Renal cortex interstitium (tissue), 11 donors: Measurements from ENCODE around the gene DPYSL4. TPM values are rescaled to one million over a fixed set of nuclear protein-coding genes. Genes with fewer than 3 reads are reported as not detected.
"Not testable (repeated sequence)": the region's sequence is repeated elsewhere in the genome, so short reads cannot be mapped to it uniquely, and the experiment has no call there.

Experiments used
- DNase-seq, 11 donors: peaks; one replicate each; pipeline ENCODE4 v3.0.0-alpha.2; 2013; ENCODE audit warnings: low read depth in 9 of 11, low spot score in 4 of 11; ENCODE audit errors: extremely low read depth in 1 of 11
- polyA plus RNA-seq, 3 donors: library from polyadenylated mRNA; unstranded; fragments of 120-200 nt; gene quantifications; one replicate each; pipeline ENCODE4 v1.2.1, GENCODE V29; 2013; ENCODE audit not compliant: insufficient read length in 3 of 3

Gene DPYSL4
- polyA plus RNA-seq, 3 donors = 13.6 to 22.5 (median 15.0) TPM

DNA sequence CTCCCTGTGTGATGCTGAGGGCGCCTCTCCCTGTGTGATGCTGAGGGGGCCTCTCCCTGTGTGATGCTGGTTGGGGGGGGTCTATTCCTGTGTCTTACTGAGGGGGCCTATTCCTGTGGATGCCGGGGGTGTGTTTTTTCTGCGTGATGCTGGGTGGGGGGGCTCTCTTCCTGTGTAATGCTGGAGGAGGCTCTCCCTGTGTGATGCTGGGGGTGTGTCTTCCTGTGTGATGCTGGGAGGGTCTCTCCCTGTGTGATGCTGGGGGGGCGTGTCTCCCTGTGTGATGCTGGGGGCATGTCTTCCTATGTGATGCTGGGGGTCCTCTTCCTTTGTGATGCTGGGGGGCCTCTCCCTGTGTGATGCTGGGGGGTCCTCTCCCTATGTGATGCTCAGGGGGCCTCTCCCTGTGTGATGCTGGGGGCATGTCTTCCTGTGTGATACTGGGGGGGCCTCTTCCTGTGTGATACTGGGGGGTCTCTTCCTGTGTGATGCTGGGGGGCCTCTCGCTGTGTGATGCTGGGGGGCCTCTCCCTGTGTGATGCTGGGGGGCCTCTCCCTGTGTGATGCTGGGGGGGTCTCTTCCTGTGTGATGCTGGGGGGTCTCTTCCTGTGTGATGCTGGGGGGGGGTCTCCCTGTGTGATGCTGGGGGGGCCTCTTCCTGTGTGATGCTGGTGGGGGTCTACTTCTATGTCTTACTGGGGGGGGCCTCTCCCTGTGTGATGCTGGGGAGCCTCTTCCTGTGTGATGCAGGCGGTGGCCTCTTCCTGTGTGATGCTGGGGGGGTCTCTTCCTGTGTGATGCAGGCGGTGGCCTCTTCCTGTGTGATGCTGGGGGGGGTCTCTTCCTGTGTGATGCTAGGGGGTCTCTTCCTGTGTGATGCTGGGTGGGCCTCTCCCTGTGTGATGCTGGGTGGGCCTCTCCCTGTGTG is 27.2 kb upstream of the DPYSL4 start:
- not testable (repeated sequence) for DNase-seq

DNA sequence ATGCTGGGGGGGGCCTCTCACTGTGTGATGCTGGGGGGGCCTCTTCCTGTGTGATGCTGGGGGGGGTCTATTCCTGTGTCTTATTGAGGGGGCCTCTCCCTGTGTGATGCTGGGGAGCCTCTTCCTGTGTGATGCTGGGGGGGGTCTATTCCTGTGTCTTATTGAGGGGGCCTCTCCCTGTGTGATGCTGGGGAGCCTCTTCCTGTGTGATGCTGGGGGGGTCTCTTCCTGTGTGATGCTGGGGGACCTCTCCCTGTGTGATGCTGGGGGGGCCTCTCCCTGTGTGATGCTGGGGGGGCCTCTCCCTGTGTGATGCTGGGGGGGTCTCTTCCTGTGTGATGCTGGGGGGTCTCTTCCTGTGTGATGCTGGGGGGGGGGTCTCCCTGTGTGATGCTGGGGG is 26.5 kb upstream of the DPYSL4 start:
- DNase-seq = not testable (repeated sequence)

DNA sequence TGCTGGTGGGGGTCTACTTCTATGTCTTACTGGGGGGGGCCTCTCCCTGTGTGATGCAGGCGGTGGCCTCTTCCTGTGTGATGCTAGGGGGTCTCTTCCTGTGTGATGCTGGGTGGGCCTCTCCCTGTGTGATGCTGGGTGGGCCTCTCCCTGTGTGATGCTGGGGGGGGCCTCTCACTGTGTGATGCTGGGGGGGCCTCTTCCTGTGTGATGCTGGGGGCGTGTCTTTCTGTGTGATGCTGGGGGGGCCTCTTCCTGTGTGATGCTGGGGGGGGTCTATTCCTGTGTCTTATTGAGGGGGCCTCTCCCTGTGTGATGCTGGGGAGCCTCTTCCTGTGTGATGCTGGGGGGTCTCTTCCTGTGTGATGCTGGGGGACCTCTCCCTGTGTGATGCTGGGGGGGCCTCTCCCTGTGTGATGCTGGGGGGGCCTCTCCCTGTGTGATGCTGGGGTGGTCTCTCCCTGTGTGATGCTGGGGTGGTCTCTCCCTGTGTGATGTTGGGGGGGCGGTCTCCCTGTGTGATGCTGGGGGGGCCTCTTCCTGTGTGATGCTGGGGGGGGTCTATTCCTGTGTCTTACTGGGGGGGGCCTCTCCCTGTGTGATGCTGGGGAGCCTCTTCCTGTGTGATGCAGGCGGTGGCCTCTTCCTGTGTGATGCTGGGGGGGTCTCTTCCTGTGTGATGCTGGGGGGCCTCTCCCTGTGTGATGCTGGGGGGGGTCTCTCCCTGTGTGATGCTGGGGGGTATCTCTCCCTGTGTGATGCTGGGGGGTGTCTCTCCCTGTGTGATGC is 25.7 kb upstream of the DPYSL4 start:
- not testable (repeated sequence) for DNase-seq

DNA sequence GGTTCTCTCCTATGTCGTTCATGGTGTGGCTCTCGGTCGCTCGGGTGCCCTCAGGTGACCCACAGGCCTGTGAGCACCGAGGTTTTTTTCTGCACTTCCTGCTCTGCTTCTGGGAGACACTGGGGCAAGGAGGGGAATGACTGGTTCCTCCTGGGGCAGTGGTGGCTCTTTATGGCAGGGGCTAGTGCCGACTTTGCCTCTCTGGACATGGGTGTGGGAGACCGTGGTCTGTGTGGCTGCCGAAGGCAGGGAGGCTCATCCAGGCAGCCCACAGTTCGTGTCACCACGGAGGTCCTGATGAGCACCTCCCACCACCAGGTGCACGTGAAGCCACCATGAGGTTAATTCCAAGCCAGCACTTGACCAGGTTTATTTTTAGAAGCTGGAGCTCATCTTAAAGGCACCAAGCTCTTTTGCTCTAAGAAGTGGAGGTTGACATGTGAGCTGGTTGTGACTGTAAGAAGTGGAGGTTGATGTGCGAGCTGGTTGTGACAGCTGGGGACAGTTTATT is 24.7 kb upstream of the DPYSL4 start:
- DNase-seq = no peak

DNA sequence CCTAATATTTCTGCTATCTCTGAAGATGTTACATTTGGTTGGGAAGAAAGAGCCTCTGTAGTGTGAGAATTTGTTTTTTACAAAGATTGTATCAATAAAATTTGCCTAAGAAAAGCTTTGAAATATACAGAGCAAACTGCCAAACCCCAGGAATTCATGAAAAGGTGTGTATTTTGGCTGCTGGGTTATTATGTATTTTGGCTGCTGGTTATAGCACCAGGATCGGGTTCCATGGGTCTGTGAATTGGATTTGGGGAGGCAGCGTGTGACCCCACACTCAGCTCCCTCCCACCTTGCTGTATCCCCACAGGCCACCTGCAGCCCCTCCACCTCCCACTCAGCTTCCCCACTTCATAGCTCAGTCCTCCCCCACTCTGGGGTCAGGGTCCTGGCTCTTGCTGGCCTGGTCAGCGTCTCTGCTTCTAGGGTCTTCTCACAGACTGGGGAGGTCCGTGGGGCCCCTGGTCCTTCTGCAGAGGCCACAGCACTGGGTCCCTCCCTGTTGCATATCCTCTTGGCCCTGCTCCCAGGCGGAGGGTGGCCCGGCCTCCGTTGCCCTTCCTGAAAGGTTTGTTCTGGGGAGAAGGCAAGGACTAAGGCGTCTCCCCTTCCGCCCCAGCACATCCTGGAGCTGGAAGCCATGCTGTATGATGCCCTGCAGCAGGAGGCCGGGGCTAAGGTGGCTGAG is 24.0 kb upstream of the DPYSL4 start:
- no peak for DNase-seq

DNA sequence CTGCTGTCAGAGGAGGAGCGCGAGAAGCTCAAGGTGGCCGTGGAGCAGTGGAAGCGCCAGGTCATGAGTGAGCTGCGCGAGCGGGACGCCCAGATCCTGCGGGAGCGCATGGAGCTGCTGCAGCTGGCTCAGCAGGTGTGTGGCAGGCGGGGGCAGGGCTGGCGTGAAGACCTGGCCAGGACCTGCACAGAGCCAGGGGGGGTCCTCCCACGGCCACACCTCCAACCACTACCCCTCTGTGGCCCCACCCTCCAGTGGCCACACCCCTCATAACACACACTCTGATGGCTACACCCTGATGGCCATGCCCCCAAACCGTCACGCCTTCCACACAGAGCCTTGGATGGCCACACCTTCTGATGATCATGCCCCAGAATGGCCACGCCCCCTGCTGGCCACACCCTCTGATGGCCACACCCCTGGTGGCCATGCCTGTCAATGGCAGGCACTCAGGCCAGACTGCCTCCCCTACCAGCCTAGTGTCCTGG is 23.4 kb upstream of the DPYSL4 start:
- DNase-seq = no peak

DNA sequence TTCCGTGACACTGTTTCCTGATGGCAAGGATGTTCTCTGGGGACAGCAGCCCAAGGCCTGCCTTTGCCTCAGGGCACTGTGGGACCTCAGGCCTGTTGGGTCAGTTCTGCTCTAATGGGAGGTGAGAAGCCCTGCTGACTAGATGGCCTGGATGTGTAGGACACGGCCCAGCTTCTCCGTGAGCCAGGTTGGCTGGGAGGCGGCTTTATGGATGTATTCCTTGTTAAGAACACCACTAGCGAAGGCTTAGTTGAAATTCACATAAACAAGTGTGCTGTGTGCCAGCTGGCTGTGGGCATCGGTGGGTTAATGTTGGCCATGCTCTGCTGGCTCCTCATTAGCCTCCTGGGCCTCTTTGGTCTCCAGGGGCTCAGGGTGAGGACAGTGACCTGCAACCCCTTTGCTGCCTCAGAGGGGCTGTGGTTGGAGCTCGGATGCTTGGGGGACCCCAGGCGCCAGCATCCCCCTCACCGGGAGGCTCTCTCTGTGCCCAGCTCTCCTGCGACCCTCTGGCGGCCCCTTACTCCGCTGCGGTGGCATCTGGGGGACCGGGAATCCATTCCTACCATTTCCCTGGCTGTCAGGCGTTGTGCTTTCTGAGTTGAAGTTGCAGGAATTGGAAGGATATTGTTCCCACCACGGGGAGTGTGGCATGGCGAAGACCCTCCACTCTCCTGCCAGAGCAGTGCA is 22.8 kb upstream of the DPYSL4 start:
- no peak for DNase-seq

DNA sequence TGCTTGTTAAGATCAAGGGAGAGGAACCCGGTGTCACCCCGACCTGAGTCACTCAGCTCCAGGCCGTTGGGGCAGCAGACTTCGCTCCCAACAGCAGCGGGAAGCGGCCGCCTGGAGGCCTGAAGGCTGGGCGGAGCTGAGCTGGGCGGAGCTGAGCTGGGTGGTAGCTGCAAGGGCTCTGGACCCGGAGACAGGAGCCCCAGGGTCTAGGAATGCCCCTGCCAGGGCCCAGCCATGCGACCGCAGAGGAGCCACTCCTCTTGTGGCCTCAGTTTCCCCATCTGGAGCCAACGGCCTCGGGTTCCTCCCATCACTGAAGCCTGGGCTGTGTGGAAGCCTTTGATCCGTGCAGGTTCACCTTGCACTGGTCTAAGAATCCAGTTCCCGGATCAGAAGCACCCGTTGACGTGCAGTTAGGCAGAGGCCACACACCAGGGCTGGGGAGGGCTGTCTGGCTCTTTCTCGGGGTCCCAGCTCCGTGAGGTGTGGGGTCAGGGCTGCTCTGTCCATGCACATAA is 21.9 kb upstream of the DPYSL4 start:
- DNase-seq = no peak

DNA sequence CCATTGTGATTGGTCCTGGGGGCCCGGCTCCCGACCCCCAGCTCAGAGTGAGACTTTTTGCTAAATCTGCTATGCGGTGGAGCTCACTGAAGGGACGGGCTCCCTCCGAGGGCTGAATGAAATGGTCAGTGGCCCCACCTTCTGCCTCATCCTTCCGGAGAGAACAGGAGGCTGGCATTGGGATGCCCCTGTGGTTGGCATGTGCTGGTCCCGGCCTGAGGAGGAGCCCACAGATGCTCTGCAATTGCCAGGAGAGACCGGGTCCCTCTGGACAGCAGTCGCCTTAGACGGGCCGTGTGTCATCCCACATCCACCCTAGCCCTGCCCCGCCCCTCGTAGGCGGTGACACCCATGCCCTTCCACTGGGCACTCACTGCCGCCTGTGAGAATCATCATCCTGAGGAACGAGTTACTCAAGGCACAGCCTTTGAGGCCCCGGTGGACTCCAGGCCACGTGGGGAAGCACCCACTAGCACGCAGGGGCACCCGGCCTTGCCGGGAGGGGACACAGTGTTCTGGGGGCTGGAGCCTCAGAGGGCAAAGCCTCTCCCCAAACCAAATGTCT is 21.2 kb upstream of the DPYSL4 start:
- DNase-seq = no peak

DNA sequence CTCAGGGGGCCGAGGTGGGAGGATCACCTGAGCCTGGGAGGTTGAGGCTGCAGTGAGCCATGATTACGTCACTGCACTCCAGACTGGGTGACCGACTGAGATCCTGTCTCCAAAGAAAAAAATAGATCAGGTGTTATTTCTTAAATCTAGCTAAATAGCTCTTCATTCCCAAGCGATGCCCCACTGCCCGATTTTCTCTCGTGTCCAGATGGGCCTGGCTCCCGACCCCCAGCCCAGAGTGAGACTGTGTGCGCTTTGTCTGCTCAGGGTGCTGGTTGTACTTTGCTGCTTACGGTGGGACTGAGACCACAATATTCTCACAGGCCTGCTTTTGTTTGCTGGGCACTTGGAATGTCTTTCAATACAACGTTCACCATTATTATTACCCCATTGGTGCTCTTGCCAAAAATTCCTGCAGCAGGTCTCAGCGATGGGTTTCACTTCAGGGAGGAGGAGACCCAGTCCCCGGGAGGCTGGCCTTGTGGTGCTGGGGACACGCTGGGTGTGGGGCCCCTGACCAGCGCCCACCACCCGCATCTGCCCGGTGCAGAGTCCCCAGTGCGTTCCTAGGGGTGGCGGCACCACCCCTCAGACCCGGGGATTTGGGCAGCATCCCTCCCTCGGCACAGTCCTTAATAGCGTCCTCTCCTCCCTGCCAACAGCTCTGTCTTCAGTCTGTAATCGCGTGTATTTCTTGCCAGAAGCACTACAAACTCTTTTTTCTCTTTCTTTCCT is 20.4 kb upstream of the DPYSL4 start:
- no peak for DNase-seq

DNA sequence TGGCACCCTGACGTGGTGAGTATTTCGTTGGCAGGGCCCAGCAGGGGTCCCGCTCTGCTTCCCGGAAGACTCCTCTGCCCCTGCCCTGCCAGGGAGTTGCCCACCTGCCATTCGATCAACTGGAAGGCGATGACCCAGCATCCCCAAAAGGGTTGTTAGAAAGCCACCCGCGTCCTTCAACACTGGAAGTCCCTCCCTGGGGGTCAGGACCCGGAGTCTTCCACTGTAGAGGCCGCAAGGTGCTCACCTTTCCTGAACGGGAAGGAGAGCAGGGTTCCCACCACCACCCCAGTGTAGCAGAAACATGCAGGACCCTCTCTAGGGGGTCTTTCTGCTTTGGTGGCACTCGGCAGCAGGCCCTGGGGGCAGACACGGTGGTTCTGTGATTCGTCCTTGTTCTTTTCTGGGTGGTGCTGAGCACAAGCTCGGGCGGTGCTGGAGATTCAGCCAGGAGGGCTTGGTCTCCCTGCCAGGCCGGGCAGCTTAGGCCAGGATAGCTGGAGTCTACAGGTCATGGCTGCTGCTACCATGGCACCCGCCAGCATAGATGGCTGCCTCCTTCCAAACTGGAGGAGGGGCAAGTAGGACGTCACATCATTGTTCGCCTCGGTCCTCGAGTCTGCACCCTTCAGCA is 19.6 kb upstream of the DPYSL4 start:
- DNase-seq = no peak

DNA sequence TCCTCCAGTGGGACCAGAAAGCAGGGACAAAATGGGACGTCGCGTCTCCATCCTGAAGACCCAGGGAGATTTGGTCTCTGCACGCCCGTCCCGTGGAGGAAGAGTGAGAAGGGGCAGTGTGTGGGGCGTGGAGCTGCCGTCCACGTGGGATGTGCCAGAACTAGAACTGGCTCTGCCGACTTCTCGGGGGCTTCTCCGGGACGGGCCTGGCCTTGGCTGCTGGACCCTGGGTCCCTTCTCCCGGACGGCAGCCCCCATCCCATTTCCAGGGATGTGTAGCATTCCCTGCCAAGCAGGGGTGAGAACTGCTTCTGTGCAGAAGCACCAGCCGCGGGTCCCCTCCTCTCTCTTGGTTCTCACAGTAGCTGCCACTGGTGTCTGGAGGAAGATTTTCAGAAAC is 18.8 kb upstream of the DPYSL4 start:
- DNase-seq = no peak

DNA sequence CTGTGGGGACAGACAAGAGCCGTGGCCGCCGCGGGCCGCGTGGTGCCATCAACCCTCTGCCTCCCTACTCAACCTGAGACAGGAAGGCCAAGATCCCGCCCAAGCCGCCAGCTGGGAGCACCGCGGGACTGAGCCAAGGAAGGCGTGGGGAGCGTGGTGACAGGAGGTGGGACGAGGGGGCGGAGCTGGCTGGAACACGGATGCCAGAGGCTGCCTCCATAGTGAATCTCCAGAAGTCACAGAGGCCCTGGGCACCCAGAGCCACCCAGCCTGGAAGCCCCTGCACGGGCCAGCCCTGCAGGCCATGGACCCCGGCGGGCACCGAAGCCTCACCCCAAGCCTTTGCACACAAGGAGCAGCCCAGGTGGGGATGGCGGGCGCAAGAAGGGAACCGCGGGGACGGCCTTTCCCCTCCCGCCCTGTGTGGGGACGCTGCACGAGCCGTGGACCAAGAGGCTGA is 18.1 kb upstream of the DPYSL4 start:
- DNase-seq = no peak

DNA sequence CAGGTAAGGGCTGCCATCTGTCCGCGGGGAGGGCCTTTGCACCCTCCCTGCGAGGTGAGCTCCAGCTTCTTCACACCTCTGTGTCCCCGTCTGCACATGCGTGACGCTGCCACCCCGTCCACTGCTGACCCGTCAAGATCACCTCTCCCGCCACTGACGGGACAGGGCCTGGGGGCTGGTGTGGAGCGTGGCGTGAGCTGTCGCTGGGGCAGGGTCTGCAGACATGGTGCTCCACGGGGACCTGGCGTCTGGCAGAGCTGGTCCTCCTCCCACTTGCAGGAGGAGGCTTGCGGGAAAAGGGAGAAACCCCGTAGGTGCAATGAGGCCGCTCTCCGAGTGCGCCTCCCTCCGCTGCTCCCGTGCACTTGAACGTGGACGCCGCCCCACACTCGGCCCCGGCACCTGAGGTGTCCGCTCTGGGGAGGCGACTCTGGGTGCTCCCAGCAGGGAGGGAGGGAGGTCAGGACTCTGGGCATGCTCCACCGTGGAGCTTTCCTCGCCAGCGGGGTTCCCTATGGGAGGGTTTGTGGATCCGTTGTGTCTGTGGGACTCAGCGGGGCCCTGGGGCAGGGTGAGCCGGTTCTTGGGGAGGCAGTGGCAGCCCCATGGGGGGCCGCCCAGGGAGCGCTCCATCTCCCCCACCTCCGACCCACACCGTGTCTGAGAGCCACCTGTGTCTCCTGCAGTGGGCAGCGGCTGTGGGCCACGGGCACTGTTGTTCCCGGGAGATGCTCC is 17.6 kb upstream of the DPYSL4 start:
- DNase-seq = no peak

DNA sequence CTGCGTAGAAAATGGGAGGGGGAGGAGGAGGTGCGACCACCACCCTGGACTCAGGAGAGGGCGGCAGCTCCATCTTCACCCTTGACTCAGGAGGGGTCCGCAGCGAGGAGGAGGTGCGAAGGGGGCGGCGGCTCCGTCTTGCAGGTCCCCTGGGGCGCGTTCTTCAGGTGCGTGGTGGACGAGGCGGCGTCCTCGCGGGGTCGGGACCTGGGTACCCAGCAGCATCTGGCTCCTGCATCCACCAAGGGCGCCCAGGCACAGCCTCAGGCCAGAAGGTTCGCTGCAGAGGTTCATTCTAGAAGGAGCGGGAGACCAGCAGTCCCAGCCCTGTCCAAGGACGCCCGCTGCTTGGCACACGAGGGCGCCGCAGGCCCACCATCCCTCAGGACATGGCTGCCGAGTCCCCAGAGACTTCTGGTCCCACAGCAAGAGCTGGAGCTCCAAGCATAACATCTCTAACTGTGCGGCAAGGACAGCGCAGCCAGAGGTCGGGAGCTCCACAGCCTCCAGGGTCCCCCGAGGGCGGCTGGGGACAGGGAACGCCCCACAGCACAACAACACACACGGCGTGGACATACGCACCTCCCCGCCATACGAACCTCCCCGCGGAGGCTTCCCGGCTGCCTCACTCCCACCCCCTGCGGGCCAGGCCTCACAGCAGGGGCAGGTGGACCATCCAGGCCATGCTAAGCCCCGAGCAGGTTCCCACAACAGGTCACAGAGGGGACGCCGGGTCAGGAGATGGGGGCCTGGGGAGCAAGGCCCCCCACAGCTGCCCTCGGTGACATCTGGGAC is 16.8 kb upstream of the DPYSL4 start:
- DNase-seq = no peak
